Measurements from ENCODE around the gene NTHL1. TPM values are rescaled to one million over a fixed set of nuclear protein-coding genes. Genes with fewer than 3 reads are reported as not detected.

Gene NTHL1
- total RNA-seq, 4 donors from 2014 or later = 7.8 to 26.0 (median 10.0) TPM

DNA sequence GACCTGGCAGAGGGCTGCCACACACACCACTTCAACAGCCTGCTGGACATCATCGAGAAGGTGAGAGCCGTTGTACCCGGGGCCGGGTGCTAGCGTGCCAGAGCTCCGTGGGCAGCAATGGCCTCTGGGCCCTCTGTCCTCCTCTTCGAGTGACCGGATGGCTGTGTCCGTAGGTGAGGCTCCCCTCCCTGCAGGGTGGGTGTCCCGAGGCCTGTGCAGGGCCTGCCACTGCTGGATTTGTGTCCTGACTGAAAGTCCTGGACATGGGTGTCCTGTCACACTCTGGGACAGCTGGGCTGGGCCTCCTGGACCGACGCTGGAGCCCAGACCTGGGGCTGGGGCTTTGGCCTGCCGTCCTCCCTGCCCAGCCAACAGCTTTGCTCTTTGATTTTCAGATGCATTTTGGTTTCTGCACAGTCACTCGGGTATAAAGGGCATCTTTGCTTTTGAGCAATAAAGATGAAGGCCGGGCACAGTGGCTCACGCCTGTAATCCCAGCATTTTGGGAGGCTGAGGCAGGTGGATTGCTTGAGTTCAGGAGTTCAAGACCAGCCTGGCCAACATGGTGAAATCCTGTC is 16.8 kb upstream of the NTHL1 start:
- no peak overlapping the region for H3K27ac ChIP-seq
- 80 to 97% methylated on average over 5 to 7 of the region's 16 CpGs for WGBS, 2 donors
- H3K4me3 ChIP-seq = no peak overlapping the region
- H3K4me1 ChIP-seq = no peaks in the 10 kb centered on the region
- H3K9me3 ChIP-seq = no peaks in the 10 kb centered on the region
- TF ChIP-seq CTCF (IDR thresholded peaks at IDR 0.05) (no peak), POLR2A (IDR thresholded peaks at IDR 0.05) (no peak)
- peaks cover 25 to 100% (median 34%) of the 10 kb centered on the region in 3 donors for H3K36me3 ChIP-seq
- H3K27me3 ChIP-seq = no peaks in the 10 kb centered on the region
- intact Hi-C loops (cut with DNase I) = no loop called here
- no peak for DNase-seq

GRCh38 chr16:2063861-2064260 is 16.2 kb upstream of the NTHL1 start:
- no peaks in the 10 kb centered on the region for H3K9me3 ChIP-seq
- no peak overlapping the region for H3K4me3 ChIP-seq
- no peaks in the 10 kb centered on the region for H3K27me3 ChIP-seq
- no peak overlapping the region for H3K27ac ChIP-seq
- TF ChIP-seq CTCF (IDR thresholded peaks at IDR 0.05) (no peak), POLR2A (IDR thresholded peaks at IDR 0.05) (no peak)
- H3K36me3 ChIP-seq = peaks cover 25 to 98% (median 34%) of the 10 kb centered on the region in 3 donors
- 86 to 100% methylated on average over 1 to 9 of the region's 25 CpGs for WGBS, 2 donors
- intact Hi-C loops (cut with DNase I) = no loop called here
- DNase-seq = no peak
- no peaks in the 10 kb centered on the region for H3K4me1 ChIP-seq

- DNase-seq = no peak
- H3K36me3 ChIP-seq = peaks cover 30 to 97% (median 42%) of the 10 kb centered on the region in 3 donors
Measured at GRCh38 chr16:2062801-2063200, 15.2 kb upstream of the NTHL1 start.

DNA sequence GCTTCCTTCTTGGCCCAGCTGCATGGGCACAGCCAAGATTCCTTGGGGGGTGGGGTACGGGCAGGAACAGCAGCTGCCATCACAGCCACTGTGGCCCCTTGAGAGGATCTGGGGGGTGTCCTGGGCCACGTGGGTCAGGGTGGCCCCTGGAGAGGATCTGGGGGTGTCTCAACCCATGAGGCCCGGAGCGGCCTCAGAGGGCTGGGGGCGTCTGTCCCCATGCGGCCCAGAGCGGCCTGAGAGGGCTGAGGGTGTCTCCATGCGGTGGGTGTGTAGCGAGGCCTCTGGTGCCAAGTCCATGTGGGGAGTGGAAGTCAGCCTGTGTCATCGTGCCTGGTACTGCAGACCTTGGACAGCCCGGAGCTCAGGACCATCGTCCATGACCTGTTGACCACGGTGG is 13.9 kb upstream of the NTHL1 start:
- peaks cover 40 to 96% (median 42%) of the 10 kb centered on the region in 3 donors for H3K36me3 ChIP-seq

More at GRCh38 chr16:2062801-2063200, 15.2 kb upstream of the NTHL1 start:
- WGBS, 2 donors = 90% methylated on average over 3 of the region's 28 CpGs; no CpG with 5 or more reads in 1 of the 2 donors
- Histone ChIP-seq H3K4me3 (no peak overlapping the region), H3K4me1 (no peaks in the 10 kb centered on the region), H3K27me3 (no peaks in the 10 kb centered on the region), H3K27ac (no peak overlapping the region), H3K9me3 (no peaks in the 10 kb centered on the region)
- intact Hi-C loops (cut with DNase I) = no loop called here
- no peak for TF ChIP-seq POLR2A (IDR thresholded peaks at IDR 0.05)
- TF ChIP-seq CTCF (IDR thresholded peaks at IDR 0.05) = no peak

More for the DNA sequence above, 13.9 kb upstream of the NTHL1 start:
- Histone ChIP-seq H3K4me1 (no peaks in the 10 kb centered on the region), H3K27ac (no peak overlapping the region), H3K27me3 (no peaks in the 10 kb centered on the region), H3K4me3 (no peak overlapping the region), H3K9me3 (no peaks in the 10 kb centered on the region)
- DNase-seq = no peak
- TF ChIP-seq POLR2A (IDR thresholded peaks at IDR 0.05) (no peak), CTCF (IDR thresholded peaks at IDR 0.05) (no peak)
- intact Hi-C loops (cut with DNase I) = no loop called here
- 92 to 100% methylated on average over 3 to 4 of the region's 13 CpGs for WGBS, 2 donors
